Bladder microvascular endothelial cell (primary cell): Measurements from ENCODE around the gene CEBPA. TPM values are rescaled to one million over a fixed set of nuclear protein-coding genes. Genes with fewer than 3 reads are reported as not detected.

Experiments used
- total RNA-seq: library from RNA; depleted of rRNA; stranded (reverse); fragments of >200 nt; gene quantifications from 2 replicates; pipeline ENCODE4 v1.2.3, GENCODE V29; 2014

CEBPA gene
- under 0.01 and 0.31 TPM in 2 replicates for total RNA-seq

GRCh38 chr19:33302175-33302973 lies at the start of gene CEBPA:
Gene CEBPA, minus strand, starts transcription at chr19:33302534. Its CDS starts 120 bp downstream, at chr19:33302414.

Other genes starting within 250 kb of the CEBPA start
- 0.49 and 6.9 TPM in 2 replicates for gene RHPN2, start 237.6 kb downstream of the CEBPA start, total RNA-seq
- 3.6 and 6.9 TPM in 2 replicates for gene GPATCH1, start 221.4 kb downstream of the CEBPA start, total RNA-seq
- gene WDR88, start 170.4 kb downstream of the CEBPA start, total RNA-seq, result not detected in 2 replicates
- gene LRP3, start 108.2 kb downstream of the CEBPA start, total RNA-seq, result 4.2 and 10.6 TPM in 2 replicates
- not detected in 2 replicates for gene SLC7A10, start 76.7 kb downstream of the CEBPA start, total RNA-seq
- gene CEBPG, start 71.2 kb upstream of the CEBPA start, total RNA-seq, result 23.2 and 36.7 TPM in 2 replicates
- 53.1 and 73.0 TPM in 2 replicates for gene PEPD, start 219.3 kb upstream of the CEBPA start, total RNA-seq